Psoas muscle (tissue), 8 donors: ENCODE measurements around the gene ZDHHC5. TPM values are rescaled to one million over a fixed set of nuclear protein-coding genes. Genes with fewer than 3 reads are reported as not detected.

Experiments
- ATAC-seq, 4 donors: fragments of 200-7000 bp; cut with Tn5 transposase; one replicate each; pipeline ENCODE4 v1.9.1; 2020; ENCODE audit warnings: moderate library complexity in 3 of 4, mild to moderate bottlenecking in 2 of 4
- DNase-seq, 2 donors: peaks; one replicate each; pipeline ENCODE4 v3.0.0-alpha.2; 2020
- H3K27ac ChIP-seq: fragments of 200-600 bp; one replicate; pipeline ENCODE4 v1.8.0; 2022
- H3K27me3 ChIP-seq, 3 donors: fragments of 200-600 bp in 1 of 3; one replicate each; pipeline versions ENCODE4 v1.6.1 to v1.8.0; 2013 to 2022; ENCODE audit warnings: low read length in 2 of 3, mild to moderate bottlenecking in 2 of 3, moderate library complexity in 1 of 3; ENCODE audit not compliant: insufficient read depth in 3 of 3
- H3K36me3 ChIP-seq, 2 donors: fragments of 200-600 bp in 1 of 2; one replicate each; pipeline versions ENCODE4 v1.6.1 to v1.8.0; 2013 to 2022; ENCODE audit warnings: low read depth in 1 of 2, mild to moderate bottlenecking in 1 of 2, moderate library complexity in 1 of 2; ENCODE audit not compliant: insufficient read depth in 1 of 2
- H3K4me1 ChIP-seq: fragments of 200-600 bp; one replicate; pipeline ENCODE4 v1.8.0; 2022
- H3K4me3 ChIP-seq: fragments of 200-600 bp; one replicate; pipeline ENCODE4 v1.8.0; 2022; ENCODE audit warnings: mild to moderate bottlenecking
- H3K9me3 ChIP-seq: fragments of 200-600 bp; one replicate; pipeline ENCODE4 v1.8.0; 2022
- WGBS, 3 donors: extraction: QIAGEN DNeasy Blood & Tissue Kit; methylation state at CpG; one replicate each; pipeline versions ENCODE4 v1.1.6 to v1.1.7; 2013; 5-methylcytosine and 5-hydroxymethylcytosine counted together
- intact Hi-C, 2 donors: fragments of 100-400 bp; cut with DNase I; formaldehyde crosslinking; loops; one replicate each; pipeline versions ENCODE4 v1.11.0 to v1.14.2; 2022
- polyA plus RNA-seq, 3 donors: library from polyadenylated mRNA; stranded (reverse); fragments of 200-250 nt; gene quantifications; one replicate each; pipeline ENCODE4 v1.2.3, GENCODE V29; 2013
- total RNA-seq, 4 donors: library from RNA; stranded (reverse); fragmentation: NEBNext Ultra II Directional in 2 of 4; extraction: Animal tissue kit (Norgen Biotek cat#: 25700) in 2 of 4; gene quantifications; one replicate each; pipeline versions ENCODE4 v1.2.1 to v1.2.4, GENCODE V29; 2021 to 2023
- TF ChIP-seq, protein P1 (sequence below): fragments of 200-600 bp; IDR thresholded peaks from one replicate; pipeline ENCODE4 v1.8.0; 2022; ENCODE audit warnings: antibody characterized with exemption
- donor health status: healthy with polysubstance abuse.
- donor health status: DM: no; HTN: no; CAD: no; lungs with moderate emphysema.
- donor health status: Bipolar disorder and iron deficiency.
- donor health status: healthy.
- donor health status: DM: yes; HTN: yes; CAD: no.
- donor health status: DM: no; HTN: no; CAD: no.
- donor health status: DM: no; HTN: no; CAD: no.
- donor health status: DM: yes; HTN: yes; CAD: no.

ZDHHC5 gene
- total and polyA plus RNA-seq, 7 donors: 32.4 to 63.6 (median 58.0) TPM

DNA sequence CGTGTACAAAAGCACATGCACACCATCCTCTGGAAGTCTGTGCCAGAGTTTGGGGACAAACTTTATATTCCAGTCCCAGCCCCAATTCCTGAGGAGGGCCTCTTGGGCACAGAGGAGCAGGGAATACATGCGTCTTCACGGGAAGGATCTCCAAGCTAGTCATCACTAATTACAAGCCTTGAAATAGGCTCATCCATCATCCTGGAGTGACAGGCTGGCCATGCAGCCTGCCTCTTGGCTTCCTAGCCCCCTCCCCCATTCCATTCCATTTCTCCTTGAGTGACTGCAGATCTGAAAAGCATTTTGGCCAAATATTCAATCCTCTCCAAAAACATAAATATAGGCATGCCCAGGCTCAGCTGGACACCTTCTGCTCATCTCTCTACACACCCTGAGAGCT is 45.7 kb upstream of the ZDHHC5 start:
- TF ChIP-seq, protein P1, sequence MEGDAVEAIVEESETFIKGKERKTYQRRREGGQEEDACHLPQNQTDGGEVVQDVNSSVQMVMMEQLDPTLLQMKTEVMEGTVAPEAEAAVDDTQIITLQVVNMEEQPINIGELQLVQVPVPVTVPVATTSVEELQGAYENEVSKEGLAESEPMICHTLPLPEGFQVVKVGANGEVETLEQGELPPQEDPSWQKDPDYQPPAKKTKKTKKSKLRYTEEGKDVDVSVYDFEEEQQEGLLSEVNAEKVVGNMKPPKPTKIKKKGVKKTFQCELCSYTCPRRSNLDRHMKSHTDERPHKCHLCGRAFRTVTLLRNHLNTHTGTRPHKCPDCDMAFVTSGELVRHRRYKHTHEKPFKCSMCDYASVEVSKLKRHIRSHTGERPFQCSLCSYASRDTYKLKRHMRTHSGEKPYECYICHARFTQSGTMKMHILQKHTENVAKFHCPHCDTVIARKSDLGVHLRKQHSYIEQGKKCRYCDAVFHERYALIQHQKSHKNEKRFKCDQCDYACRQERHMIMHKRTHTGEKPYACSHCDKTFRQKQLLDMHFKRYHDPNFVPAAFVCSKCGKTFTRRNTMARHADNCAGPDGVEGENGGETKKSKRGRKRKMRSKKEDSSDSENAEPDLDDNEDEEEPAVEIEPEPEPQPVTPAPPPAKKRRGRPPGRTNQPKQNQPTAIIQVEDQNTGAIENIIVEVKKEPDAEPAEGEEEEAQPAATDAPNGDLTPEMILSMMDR: no peak
- no peak for ATAC-seq
- no peaks in the 10 kb centered on the region for H3K9me3 ChIP-seq
- no peaks in the 10 kb centered on the region for H3K36me3 ChIP-seq
- peaks cover 0 to 4% (median 0%) of the 10 kb centered on the region in 3 donors for H3K27me3 ChIP-seq
- intact Hi-C loops: no loop called here
- no peak overlapping the region for H3K27ac ChIP-seq
- 29 to 51% (median 36%) methylated on average over 3 of the region's 3 CpGs for WGBS, 3 donors
- no peaks in the 10 kb centered on the region for H3K4me1 ChIP-seq
- DNase-seq: no peak
- no peak overlapping the region for H3K4me3 ChIP-seq

GRCh38 chr11:57624864-57625263 is 43.0 kb upstream of the ZDHHC5 start:
- TF ChIP-seq, protein P1: no peak
- WGBS, 3 donors: 89 to 93% (median 91%) methylated on average over 2 of the region's 2 CpGs
- H3K27me3 ChIP-seq: no peaks in the 10 kb centered on the region
- H3K4me3 ChIP-seq: no peak overlapping the region
- no peaks in the 10 kb centered on the region for H3K36me3 ChIP-seq
- intact Hi-C loops: no loop called here
- no peaks in the 10 kb centered on the region for H3K4me1 ChIP-seq
- H3K27ac ChIP-seq: no peak overlapping the region
- no peak for ATAC-seq
- DNase-seq: no peak
- H3K9me3 ChIP-seq: no peaks in the 10 kb centered on the region

DNA sequence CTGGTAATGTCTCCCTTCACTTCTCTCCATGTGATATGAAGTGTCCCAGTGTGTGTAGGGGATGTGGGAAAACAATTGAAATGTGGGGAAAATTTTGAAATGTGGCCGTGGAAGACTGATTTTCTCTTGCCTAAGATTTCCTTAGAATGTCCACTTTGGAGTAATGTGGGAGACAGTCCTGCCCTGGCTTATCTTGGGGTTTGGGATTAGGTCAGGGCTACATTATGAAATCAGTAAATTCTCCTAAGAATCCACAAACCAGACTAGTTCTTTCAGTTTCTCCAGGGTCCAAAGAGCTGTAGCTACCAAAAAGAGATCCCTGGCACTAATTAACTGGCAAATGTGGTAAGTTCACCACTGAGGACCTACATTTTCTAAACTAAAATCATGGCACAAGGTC is 41.0 kb upstream of the ZDHHC5 start:
- Histone ChIP-seq H3K9me3 (no peaks in the 10 kb centered on the region), H3K27me3 (peaks cover 0 to 9% (median 0%) of the 10 kb centered on the region in 3 donors), H3K36me3 (no peaks in the 10 kb centered on the region), H3K27ac (no peak overlapping the region), H3K4me3 (no peak overlapping the region), H3K4me1 (no peaks in the 10 kb centered on the region)
- DNase-seq (no peak), ATAC-seq (no peak)
- WGBS, 3 donors: 76 to 91% (median 86%) methylated on average over 1 of the region's 1 CpG
- TF ChIP-seq, protein P1: no peak
- intact Hi-C loops: no loop called here

- no peak for ATAC-seq
- Histone ChIP-seq H3K27ac (no peak overlapping the region), H3K4me3 (no peak overlapping the region), H3K9me3 (no peaks in the 10 kb centered on the region), H3K36me3 (no peaks in the 10 kb centered on the region), H3K27me3 (peaks cover 0 to 20% (median 0%) of the 10 kb centered on the region in 3 donors), H3K4me1 (no peaks in the 10 kb centered on the region)
- 23 to 40% (median 30%) methylated on average over 2 of the region's 2 CpGs for WGBS, 3 donors
- TF ChIP-seq, protein P1: no peak
- intact Hi-C loops: no loop called here
- no peak for DNase-seq
Measured at GRCh38 chr11:57630171-57630570, 37.7 kb upstream of the ZDHHC5 start.

GRCh38 chr11:57632116-57632515 is 35.8 kb upstream of the ZDHHC5 start:
- Histone ChIP-seq H3K27me3 (peaks cover 0 to 24% (median 0%) of the 10 kb centered on the region in 3 donors), H3K9me3 (no peaks in the 10 kb centered on the region), H3K4me1 (no peaks in the 10 kb centered on the region), H3K27ac (no peak overlapping the region), H3K36me3 (no peaks in the 10 kb centered on the region), H3K4me3 (no peak overlapping the region)
- intact Hi-C loops: no loop called here
- 56 to 59% (median 57%) methylated on average over 5 of the region's 5 CpGs for WGBS, 3 donors
- TF ChIP-seq, protein P1: no peak
- ATAC-seq (no peak), DNase-seq (no peak)
